Smooth muscle cell (in vitro differentiated cells): Measurements from ENCODE around the gene KLK2. TPM values are rescaled to one million over a fixed set of nuclear protein-coding genes. Genes with fewer than 3 reads are reported as not detected.

ENCODE experiments used
- DNase-seq: peaks from one replicate; lab custom pipeline; 2025; ENCODE audit not compliant: unreplicated experiment; lab: John Stamatoyannopoulos, UW
- H2AFZ ChIP-seq: fragments of 200-600 bp; sonication (generic); 2 replicates; pipeline ENCODE4 v1.6.0; 2016; ENCODE audit warnings: antibody characterized with exemption, low read depth, mild to moderate bottlenecking
- H3F3A ChIP-seq: fragments of 200-600 bp; sonication (generic); 2 replicates; pipeline ENCODE4 v1.6.0; 2017; ENCODE audit warnings: antibody characterized with exemption, low read depth
- H3K27ac ChIP-seq: fragments of 200-600 bp; sonication (generic); 2 replicates; pipeline ENCODE4 v1.5.1; 2016; ENCODE audit warnings: low read depth, mild to moderate bottlenecking
- H3K27me3 ChIP-seq: fragments of 200-600 bp; sonication (generic); 2 replicates; pipeline ENCODE4 v1.6.1; 2016; ENCODE audit warnings: low read depth, mild to moderate bottlenecking
- H3K36me3 ChIP-seq: fragments of 200-600 bp; sonication (generic); 2 replicates; pipeline ENCODE4 v1.5.1; 2016; ENCODE audit warnings: low read depth
- H3K4me1 ChIP-seq: fragments of 200-600 bp; sonication (generic); 2 replicates; pipeline ENCODE4 v1.5.1; 2016; ENCODE audit warnings: low read depth
- H3K4me2 ChIP-seq: fragments of 200-600 bp; sonication (generic); 2 replicates; pipeline ENCODE4 v1.6.0; 2016; ENCODE audit warnings: mild to moderate bottlenecking
- H3K4me3 ChIP-seq: fragments of 200-600 bp; sonication (generic); 2 replicates; pipeline ENCODE4 v1.5.1; 2016; ENCODE audit warnings: mild to moderate bottlenecking
- H3K79me2 ChIP-seq: fragments of 200-600 bp; sonication (generic); 2 replicates; pipeline ENCODE4 v1.6.0; 2016; ENCODE audit warnings: low read depth, mild to moderate bottlenecking
- H3K9ac ChIP-seq: fragments of 200-600 bp; sonication (generic); 2 replicates; pipeline ENCODE4 v1.6.0; 2016; ENCODE audit warnings: low read depth
- H3K9me3 ChIP-seq: fragments of 200-600 bp; sonication (generic); replicated peaks from 2 replicates; pipeline ENCODE4 v1.5.1; 2016; ENCODE audit warnings: low read depth
- H4K20me1 ChIP-seq: fragments of 200-600 bp; sonication (generic); 2 replicates; pipeline ENCODE4 v1.6.0; 2016; ENCODE audit warnings: low read depth
- WGBS: methylation state at CpG from one replicate; pipeline ENCODE4 v1.1.7; 2016; ENCODE audit warnings: low lambda C conversion rate; 5-methylcytosine and 5-hydroxymethylcytosine counted together
- polyA plus RNA-seq: library from polyadenylated mRNA; unstranded; fragments of >200 nt; fragmentation: Nextera tagmentation; extraction: Ambion mirVana; gene quantifications from 2 replicates; pipeline ENCODE4 v1.2.1, GENCODE V29; 2016
- total RNA-seq: library from RNA; depleted of rRNA; stranded (reverse); fragments of >200 nt; gene quantifications from 2 replicates; pipeline ENCODE4 v1.2.3, GENCODE V29; 2014
- TF ChIP-seq, protein P1 (sequence below): fragments of 200-600 bp; sonication (generic); IDR thresholded peaks from 2 replicates; pipeline ENCODE4 v1.5.1; 2017; ENCODE audit warnings: borderline replicate concordance, mild to moderate bottlenecking, antibody characterized with exemption; ENCODE audit not compliant: insufficient read depth, poor library complexity, severe bottlenecking

The KLK2 gene
- total and polyA plus RNA-seq, 2 experiments from 2014 or later, result not detected

DNA sequence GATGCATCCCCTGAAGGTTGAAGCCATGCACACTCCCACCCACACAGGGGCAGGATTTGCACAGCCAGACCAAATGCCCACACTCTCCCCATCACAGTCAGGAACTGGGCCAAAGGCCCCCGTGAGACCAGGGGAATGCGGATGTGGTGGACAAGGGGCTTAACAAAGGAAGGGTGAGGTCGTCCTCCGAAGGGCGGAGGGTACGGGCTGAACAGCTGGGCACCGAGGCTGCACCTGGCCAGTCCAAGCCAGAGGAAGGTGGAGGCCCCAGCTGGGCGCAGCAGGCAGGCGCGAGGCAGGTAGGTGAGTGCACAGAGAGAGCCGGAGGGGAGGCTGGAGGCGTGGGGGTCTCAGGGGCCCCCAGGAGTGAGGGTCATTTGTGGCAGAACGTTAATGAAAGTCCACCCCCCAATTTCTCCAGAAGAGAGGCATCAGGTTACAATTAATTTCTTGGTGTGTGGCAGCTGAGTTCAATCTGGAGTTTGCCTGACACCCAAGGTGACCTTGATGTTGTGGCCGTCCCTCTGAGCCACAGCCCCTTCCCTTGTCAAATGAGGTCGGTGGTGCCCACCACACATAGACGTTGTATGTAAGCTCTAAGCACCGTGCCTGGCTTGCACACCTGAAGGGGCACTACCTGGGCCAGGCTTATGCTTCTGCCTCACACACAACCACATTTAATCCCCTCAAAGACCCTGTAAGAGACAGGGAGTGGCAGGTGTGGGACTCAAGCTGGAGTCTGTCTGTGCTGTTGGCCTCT is 42.8 kb upstream of the KLK2 start:
- Histone ChIP-seq H3K4me3 (no peak overlapping the region), H2AFZ (no peak overlapping the region), H3K9me3 (no peaks in the 10 kb centered on the region), H3K9ac (no peak overlapping the region), H3K4me2 (no peak overlapping the region), H3K4me1 (no peaks in the 10 kb centered on the region), H3K27me3 (no peaks in the 10 kb centered on the region), H3K36me3 (no peaks in the 10 kb centered on the region), H3F3A (no peaks in the 10 kb centered on the region), H3K79me2 (no peaks in the 10 kb centered on the region), H3K27ac (no peak overlapping the region), H4K20me1 (no peaks in the 10 kb centered on the region)
- DNase-seq, result no peak
- TF ChIP-seq, protein P1, sequence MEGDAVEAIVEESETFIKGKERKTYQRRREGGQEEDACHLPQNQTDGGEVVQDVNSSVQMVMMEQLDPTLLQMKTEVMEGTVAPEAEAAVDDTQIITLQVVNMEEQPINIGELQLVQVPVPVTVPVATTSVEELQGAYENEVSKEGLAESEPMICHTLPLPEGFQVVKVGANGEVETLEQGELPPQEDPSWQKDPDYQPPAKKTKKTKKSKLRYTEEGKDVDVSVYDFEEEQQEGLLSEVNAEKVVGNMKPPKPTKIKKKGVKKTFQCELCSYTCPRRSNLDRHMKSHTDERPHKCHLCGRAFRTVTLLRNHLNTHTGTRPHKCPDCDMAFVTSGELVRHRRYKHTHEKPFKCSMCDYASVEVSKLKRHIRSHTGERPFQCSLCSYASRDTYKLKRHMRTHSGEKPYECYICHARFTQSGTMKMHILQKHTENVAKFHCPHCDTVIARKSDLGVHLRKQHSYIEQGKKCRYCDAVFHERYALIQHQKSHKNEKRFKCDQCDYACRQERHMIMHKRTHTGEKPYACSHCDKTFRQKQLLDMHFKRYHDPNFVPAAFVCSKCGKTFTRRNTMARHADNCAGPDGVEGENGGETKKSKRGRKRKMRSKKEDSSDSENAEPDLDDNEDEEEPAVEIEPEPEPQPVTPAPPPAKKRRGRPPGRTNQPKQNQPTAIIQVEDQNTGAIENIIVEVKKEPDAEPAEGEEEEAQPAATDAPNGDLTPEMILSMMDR, result no peak
- WGBS, result 75% methylated on average over 15 of the region's 17 CpGs

DNA sequence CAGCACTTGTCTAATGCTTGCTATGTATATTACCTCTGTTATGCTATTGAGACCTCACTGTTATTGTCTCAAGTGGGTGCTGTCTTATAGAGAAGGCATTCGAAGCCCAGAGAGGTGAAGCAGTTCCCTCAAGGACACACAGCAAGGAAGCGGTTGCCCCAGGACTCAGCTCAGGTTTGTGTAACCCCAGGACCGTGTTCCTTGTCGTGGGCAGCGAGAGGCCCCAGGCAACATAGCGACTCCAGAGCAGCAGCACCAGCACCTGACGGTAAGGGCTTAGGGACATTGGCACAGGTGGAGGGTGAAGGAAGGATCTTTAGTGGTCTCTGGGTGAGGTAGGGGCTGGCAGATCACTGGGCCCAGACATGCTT is 42.2 kb upstream of the KLK2 start:
- TF ChIP-seq, protein P1, result no peak

DNA sequence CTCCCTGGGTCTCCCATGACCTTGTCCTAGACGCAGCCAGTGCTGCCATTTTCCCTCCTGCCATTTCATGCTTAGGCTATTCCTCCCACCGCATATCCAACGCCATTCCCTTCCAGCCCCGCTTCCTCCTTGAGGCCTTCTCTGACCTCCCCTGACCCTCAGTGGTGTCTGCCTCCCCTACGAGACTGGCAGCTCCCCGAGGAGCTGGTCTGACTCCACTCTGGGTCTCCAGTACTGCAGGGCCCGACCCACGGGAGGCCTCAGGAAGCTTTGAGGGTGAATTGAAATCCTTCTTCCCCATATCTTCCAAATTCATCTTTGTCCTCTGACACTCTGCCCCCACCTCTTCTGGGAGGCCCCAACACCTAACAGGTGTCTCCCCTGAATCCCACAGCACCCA is 40.6 kb upstream of the KLK2 start:
- Histone ChIP-seq H2AFZ (no peak overlapping the region), H3K9me3 (no peaks in the 10 kb centered on the region), H3K9ac (no peak overlapping the region), H3K36me3 (no peaks in the 10 kb centered on the region), H4K20me1 (no peaks in the 10 kb centered on the region), H3K27ac (no peak overlapping the region), H3K4me1 (no peaks in the 10 kb centered on the region), H3K4me2 (no peak overlapping the region), H3K4me3 (no peak overlapping the region), H3K27me3 (no peaks in the 10 kb centered on the region), H3K79me2 (no peaks in the 10 kb centered on the region), H3F3A (no peaks in the 10 kb centered on the region)
- TF ChIP-seq, protein P1, result no peak
- DNase-seq, result no peak
- WGBS, result 92% methylated on average over 8 of the region's 8 CpGs

More for the DNA sequence above, 42.2 kb upstream of the KLK2 start:
- WGBS, result 72% methylated on average over 7 of the region's 7 CpGs
- Histone ChIP-seq H3K27me3 (no peaks in the 10 kb centered on the region), H3K79me2 (no peaks in the 10 kb centered on the region), H3K9me3 (no peaks in the 10 kb centered on the region), H3K27ac (no peak overlapping the region), H2AFZ (no peak overlapping the region), H3K4me3 (no peak overlapping the region), H4K20me1 (no peaks in the 10 kb centered on the region), H3K36me3 (no peaks in the 10 kb centered on the region), H3K4me1 (no peaks in the 10 kb centered on the region), H3F3A (no peaks in the 10 kb centered on the region), H3K4me2 (no peak overlapping the region), H3K9ac (no peak overlapping the region)
- no peak for DNase-seq

DNA sequence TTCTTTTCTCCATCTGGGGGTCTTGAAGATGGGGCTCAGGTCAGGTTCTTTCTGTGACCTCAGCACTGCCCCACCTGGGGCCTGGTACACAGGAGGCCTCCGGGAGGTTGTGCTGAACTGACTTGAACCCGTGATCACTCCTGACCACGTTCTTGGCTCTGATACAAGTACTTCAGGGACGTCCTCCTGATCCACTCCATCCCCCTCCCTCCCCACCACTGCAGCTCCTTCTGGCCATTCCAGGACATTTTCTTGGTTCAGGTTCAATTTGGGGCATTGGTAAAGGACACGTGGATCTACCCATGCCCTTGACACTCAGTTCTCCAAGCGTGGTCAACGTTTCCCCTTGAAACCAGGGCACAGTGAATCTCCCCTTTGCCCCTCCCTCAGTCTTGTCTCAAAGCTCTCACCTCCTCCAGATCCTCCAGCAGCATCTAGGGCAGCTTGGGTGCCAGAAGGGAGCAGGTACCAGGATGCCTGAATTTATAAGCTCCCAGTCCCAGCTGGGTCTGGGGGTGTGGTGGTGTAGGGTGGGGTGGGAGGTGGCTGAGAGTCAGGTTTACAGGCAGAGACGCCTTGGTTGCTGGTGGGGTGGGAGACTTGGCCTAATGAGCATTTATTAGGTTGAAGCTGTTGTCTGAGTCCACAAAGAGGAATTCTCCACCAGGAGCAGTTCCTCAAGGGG is 40.0 kb upstream of the KLK2 start, which contains the start of gene KLK15:
Gene KLK15, minus strand, starts transcription at position 458 of the 685 bp plus-strand sequence. CDS start 2,082 bp downstream, outside the sequence.
- Histone ChIP-seq H3K36me3 (no peaks in the 10 kb centered on the region), H3K27ac (no peak within 1 kb of the TSS), H3K4me3 (no peak within 1 kb of the TSS), H3K4me2 (no peak within 1 kb of the TSS), H3K27me3 (no peaks in the 10 kb centered on the region), H3F3A (no peaks in the 10 kb centered on the region), H3K79me2 (no peaks in the 10 kb centered on the region), H3K4me1 (no peaks in the 10 kb centered on the region), H3K9me3 (no peaks in the 10 kb centered on the region), H2AFZ (no peak within 1 kb of the TSS), H3K9ac (no peak within 1 kb of the TSS), H4K20me1 (no peaks in the 10 kb centered on the region)
- DNase-seq, result no peak
- 82% methylated on average over 8 of the region's 8 CpGs for WGBS
- TF ChIP-seq, protein P1, result no peak
